ENCODE results near the gene RHOV.

Gene RHOV

DNA sequence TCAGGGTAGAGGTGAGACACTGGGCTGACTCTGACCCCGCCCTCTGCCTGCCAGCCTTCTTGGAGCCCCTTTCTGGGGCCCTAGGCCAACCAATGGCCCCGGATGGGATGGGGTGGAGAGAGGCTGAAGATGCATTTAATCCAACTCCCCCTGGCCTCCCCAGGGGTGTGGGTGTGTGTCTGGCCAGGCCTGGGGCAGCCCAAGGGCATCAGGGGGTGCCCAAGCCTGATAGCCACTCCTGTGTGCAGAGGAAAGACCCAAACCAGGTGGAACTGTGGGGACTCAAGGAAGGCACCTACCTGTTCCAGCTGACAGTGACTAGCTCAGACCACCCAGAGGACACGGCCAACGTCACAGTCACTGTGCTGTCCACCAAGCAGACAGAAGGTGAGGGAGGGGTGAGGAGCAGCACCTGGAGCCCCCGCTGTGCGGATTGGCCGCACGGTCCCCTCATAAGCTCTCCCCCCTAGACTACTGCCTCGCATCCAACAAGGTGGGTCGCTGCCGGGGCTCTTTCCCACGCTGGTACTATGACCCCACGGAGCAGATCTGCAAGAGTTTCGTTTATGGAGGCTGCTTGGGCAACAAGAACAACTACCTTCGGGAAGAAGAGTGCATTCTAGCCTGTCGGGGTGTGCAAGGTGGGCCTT lies 20.7 kb downstream of the RHOV start:
- H3K36me3 ChIP-seq (ENCODE audit: insufficient read depth, low read length) = no peaks in the 10 kb centered on the region
- TF ChIP-seq CTCF (conservative IDR thresholded peaks at IDR 0.05; ENCODE audit: low read length) = no peak
- no peak for TF ChIP-seq EZH2phosphoT487 (IDR thresholded peaks at IDR 0.05; ENCODE audit: borderline replicate concordance)
- no peak overlapping the region for H3K9ac ChIP-seq (ENCODE audit: low read depth, low read length, poor library complexity, severe bottlenecking)

DNA sequence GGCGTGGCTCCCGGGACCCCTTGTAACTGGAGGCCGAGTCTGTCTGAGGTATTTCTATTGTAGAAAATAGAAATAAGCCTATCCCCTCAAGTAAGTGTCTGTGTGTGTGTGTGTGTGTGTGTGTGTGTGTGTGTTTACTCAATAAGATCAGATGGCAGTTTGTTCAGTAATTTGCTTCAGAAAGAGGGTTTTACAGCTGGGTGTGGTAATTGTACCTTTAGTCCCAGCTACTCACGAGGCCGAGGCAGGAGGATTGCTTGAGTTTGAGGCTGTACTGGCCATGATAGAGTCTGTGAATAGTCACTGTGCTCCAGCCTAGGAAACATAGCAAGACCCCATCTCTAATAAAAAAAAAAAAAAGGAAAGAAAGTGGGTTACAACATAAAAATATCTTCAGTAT lies 21.5 kb downstream of the RHOV start:
- H4K20me1 ChIP-seq (ENCODE audit: insufficient read depth, low read length, poor library complexity, severe bottlenecking) = no peaks in the 10 kb centered on the region

More for the DNA sequence above, 20.7 kb downstream of the RHOV start:
- H3K4me2 ChIP-seq (ENCODE audit: low read depth, low read length, poor library complexity, severe bottlenecking) = no peak overlapping the region
- H3K79me2 ChIP-seq (ENCODE audit: insufficient read depth, low read length) = no peaks in the 10 kb centered on the region
- H4K20me1 ChIP-seq (ENCODE audit: insufficient read depth, low read length, poor library complexity, severe bottlenecking) = no peaks in the 10 kb centered on the region
- no peak overlapping the region for H3K4me3 ChIP-seq (ENCODE audit: low read length, poor library complexity, severe bottlenecking)
- H3F3A ChIP-seq (ENCODE audit: low read depth) = no peaks in the 10 kb centered on the region
- no peaks in the 10 kb centered on the region for H3K9me3 ChIP-seq (ENCODE audit: insufficient read depth, low read depth, low read length)
- no peaks in the 10 kb centered on the region for H3K9me2 ChIP-seq (replicated peaks; ENCODE audit: low read depth, low read length)
- no peak overlapping the region for H2AFZ ChIP-seq (ENCODE audit: low read length)
- no peaks in the 10 kb centered on the region for H3K27me3 ChIP-seq (ENCODE audit: insufficient read depth, low read length, poor library complexity, severe bottlenecking)
- no peaks in the 10 kb centered on the region for H3K4me1 ChIP-seq (ENCODE audit: insufficient read depth, low read length, poor library complexity, severe bottlenecking)

DNA sequence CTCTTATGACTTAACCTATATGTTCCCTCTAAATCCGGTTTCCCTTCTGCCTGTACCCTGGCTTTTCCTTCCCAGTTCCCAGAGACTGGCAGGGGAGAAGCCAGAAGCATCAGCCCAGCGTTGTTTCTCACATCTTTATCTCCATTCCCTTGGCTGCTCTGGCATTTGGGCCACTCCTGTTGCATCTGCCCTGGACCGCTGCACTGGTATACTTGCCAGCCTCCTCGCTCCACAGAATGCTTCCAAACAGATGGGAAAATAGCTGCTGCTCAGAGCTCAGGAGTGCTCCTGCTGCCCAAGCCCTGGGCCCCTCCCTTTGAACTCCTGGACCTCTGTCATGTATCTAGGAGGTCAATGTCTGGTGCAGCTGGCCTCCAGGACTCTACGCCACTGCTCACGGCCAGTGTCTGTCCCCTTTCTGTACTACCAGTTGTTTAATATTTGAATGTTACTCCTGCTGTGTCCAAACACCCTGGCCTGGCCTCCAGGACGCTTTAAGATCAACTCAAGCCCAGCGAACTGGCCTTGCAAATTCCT lies 23.4 kb downstream of the RHOV start:
- H3K9me3 ChIP-seq (ENCODE audit: insufficient read depth, low read depth, low read length) = no peaks in the 10 kb centered on the region

More for the DNA sequence above, 21.5 kb downstream of the RHOV start:
- Histone ChIP-seq H3K9me3 (ENCODE audit: insufficient read depth, low read depth, low read length) (no peaks in the 10 kb centered on the region), H3K79me2 (ENCODE audit: insufficient read depth, low read length) (no peaks in the 10 kb centered on the region), H3F3A (ENCODE audit: low read depth) (no peaks in the 10 kb centered on the region), H2AFZ (ENCODE audit: low read length) (no peak overlapping the region), H3K27me3 (ENCODE audit: insufficient read depth, low read length, poor library complexity, severe bottlenecking) (no peaks in the 10 kb centered on the region), H3K4me2 (ENCODE audit: low read depth, low read length, poor library complexity, severe bottlenecking) (no peak overlapping the region), H3K9me2 (replicated peaks; ENCODE audit: low read depth, low read length) (no peaks in the 10 kb centered on the region), H3K36me3 (ENCODE audit: insufficient read depth, low read length) (no peaks in the 10 kb centered on the region), H3K9ac (ENCODE audit: low read depth, low read length, poor library complexity, severe bottlenecking) (no peak overlapping the region), H3K4me1 (ENCODE audit: insufficient read depth, low read length, poor library complexity, severe bottlenecking) (peaks cover 6% of the 10 kb centered on the region), H3K4me3 (ENCODE audit: low read length, poor library complexity, severe bottlenecking) (no peak overlapping the region)
- TF ChIP-seq EZH2phosphoT487 (IDR thresholded peaks at IDR 0.05; ENCODE audit: borderline replicate concordance) = no peak
- TF ChIP-seq CTCF (conservative IDR thresholded peaks at IDR 0.05; ENCODE audit: low read length) = no peak

More for the DNA sequence above, 23.4 kb downstream of the RHOV start:
- Histone ChIP-seq H3K79me2 (ENCODE audit: insufficient read depth, low read length) (no peaks in the 10 kb centered on the region), H3K4me3 (ENCODE audit: low read length, poor library complexity, severe bottlenecking) (no peak overlapping the region), H3K9ac (ENCODE audit: low read depth, low read length, poor library complexity, severe bottlenecking) (no peak overlapping the region), H4K20me1 (ENCODE audit: insufficient read depth, low read length, poor library complexity, severe bottlenecking) (no peaks in the 10 kb centered on the region), H2AFZ (ENCODE audit: low read length) (no peak overlapping the region), H3K9me2 (replicated peaks; ENCODE audit: low read depth, low read length) (no peaks in the 10 kb centered on the region), H3K27me3 (ENCODE audit: insufficient read depth, low read length, poor library complexity, severe bottlenecking) (no peaks in the 10 kb centered on the region), H3K4me1 (ENCODE audit: insufficient read depth, low read length, poor library complexity, severe bottlenecking) (peaks cover 18% of the 10 kb centered on the region), H3K4me2 (ENCODE audit: low read depth, low read length, poor library complexity, severe bottlenecking) (no peak overlapping the region), H3F3A (ENCODE audit: low read depth) (no peaks in the 10 kb centered on the region), H3K36me3 (ENCODE audit: insufficient read depth, low read length) (no peaks in the 10 kb centered on the region)
- TF ChIP-seq EZH2phosphoT487 (IDR thresholded peaks at IDR 0.05; ENCODE audit: borderline replicate concordance) (no peak), CTCF (conservative IDR thresholded peaks at IDR 0.05; ENCODE audit: low read length) (no peak)
